GM23338 (cell line): ENCODE measurements around the gene UVSSA. TPM values are rescaled to one million over a fixed set of nuclear protein-coding genes. Genes with fewer than 3 reads are reported as not detected.

Experiments used
- CREB1 ChIP-seq: fragments of 250-450 bp; sonication (Bioruptor Pico); IDR thresholded peaks from 2 replicates; pipeline ENCODE4 v1.5.0; 2020; ENCODE audit warnings: low read depth, mild to moderate bottlenecking, moderate library complexity
- CTCF ChIP-seq, 2 experiments: fragments of 200-600 bp in 1 of 2; sonication (generic) in 1 of 2; conservative IDR thresholded peaks; 2 replicates each; pipeline versions ENCODE4 v1.5.1 to v1.6.1; 2016 to 2017; ENCODE audit warnings: antibody characterized with exemption in 2 of 2, low read depth in 2 of 2, mild to moderate bottlenecking in 2 of 2, moderate library complexity in 1 of 2
- EZH2phosphoT487 ChIP-seq: fragments of 200-600 bp; sonication (generic); IDR thresholded peaks from one replicate; pipeline ENCODE4 v1.8.1; 2018; ENCODE audit warnings: antibody characterized with exemption; ENCODE audit not compliant: unreplicated experiment
- NANOG ChIP-seq: IDR thresholded peaks from 2 replicates; pipeline ENCODE4 v1.6.1; 2016; ENCODE audit warnings: antibody characterized with exemption, borderline replicate concordance
- REST ChIP-seq: IDR thresholded peaks from one replicate; pipeline ENCODE4 v1.6.1; 2018; ENCODE audit warnings: antibody characterized with exemption; ENCODE audit not compliant: unreplicated experiment
- ZNF331 ChIP-seq: fragments of 250-450 bp; sonication (Bioruptor Pico); IDR thresholded peaks from 2 replicates; pipeline ENCODE4 v1.5.0; 2020; ENCODE audit warnings: low read depth, mild to moderate bottlenecking, moderate library complexity
- ZNF462 ChIP-seq: fragments of 250-450 bp; sonication (Bioruptor Pico); IDR thresholded peaks from 2 replicates; pipeline ENCODE4 v1.5.0; 2020; ENCODE audit warnings: mild to moderate bottlenecking, moderate library complexity
- polyA plus RNA-seq: library from polyadenylated mRNA; unstranded; fragments of >200 nt; fragmentation: Nextera tagmentation; extraction: Ambion mirVana; gene quantifications from 2 replicates; pipeline ENCODE4 v1.2.1, GENCODE V29; 2016
- total RNA-seq: library from RNA; depleted of rRNA; stranded (reverse); fragments of >200 nt; shearing (Covaris generic); gene quantifications from 2 replicates; pipeline ENCODE4 v1.2.3, GENCODE V29; 2014

UVSSA gene
- total and polyA plus RNA-seq, 2 experiments from 2014 or later, result 6.5 to 27.7 TPM

GRCh38 chr4:1364748-1365147 lies 17.7 kb downstream of the UVSSA start (continued):
- no peak for TF ChIP-seq ZNF462 (CRISPR knock-in tag)
- no peak for TF ChIP-seq REST
- no peak for TF ChIP-seq CREB1
- TF ChIP-seq NANOG, result no peak
- TF ChIP-seq ZNF331, result no peak
- no peak for TF ChIP-seq CTCF (conservative IDR thresholded peaks at IDR 0.05; ENCODE audit: low read depth in 2 of 2)
- TF ChIP-seq EZH2phosphoT487, result no peak
